Stimulated activated CD8-positive, alpha-beta memory T cell treated with anti-CD3 and anti-CD28 coated beads, Interleukin-15, amount 100 ng/mL, for 1 hour (primary cell): ENCODE measurements around the gene SIPA1L3.
A peak's percentile ranks its signal among the peaks of the same experiment; 100 is the strongest.
"Not testable (repeated sequence)": the region's sequence is repeated elsewhere in the genome, so short reads cannot be mapped to it uniquely, and the experiment has no call there.

Experiments used
- DNase-seq: peaks from one replicate; pipeline ENCODE4 v3.0.0-alpha.2; 2020; ENCODE audit warnings: low read depth

SIPA1L3 gene

GRCh38 chr19:38070573-38070972, 163.6 kb downstream of the SIPA1L3 start:
- no peak for DNase-seq

- DNase-seq = not testable (repeated sequence)
Measured at GRCh38 chr19:38071054-38071453, 164.0 kb downstream of the SIPA1L3 start.

- DNase-seq = no peak
Measured at GRCh38 chr19:38071647-38072046, 164.6 kb downstream of the SIPA1L3 start.

GRCh38 chr19:38072776-38073750, 166.1 kb downstream of the SIPA1L3 start:
- no peak for DNase-seq

- no peak for DNase-seq
Measured at GRCh38 chr19:38073841-38074685, 167.1 kb downstream of the SIPA1L3 start.

- no peak for DNase-seq
Measured at GRCh38 chr19:38076337-38076736, 169.3 kb downstream of the SIPA1L3 start.

GRCh38 chr19:38078302-38078930, 171.4 kb downstream of the SIPA1L3 start:
- DNase-seq = no peak

GRCh38 chr19:38079926-38080380, 172.9 kb downstream of the SIPA1L3 start:
- DNase-seq = no peak

GRCh38 chr19:38081547-38082255, 174.7 kb downstream of the SIPA1L3 start:
- DNase-seq = no peak

GRCh38 chr19:38082256-38083118, 175.5 kb downstream of the SIPA1L3 start:
- DNase-seq = no peak

GRCh38 chr19:38084196-38084595, 177.2 kb downstream of the SIPA1L3 start:
- DNase-seq = no peak

GRCh38 chr19:38089440-38089839, 182.4 kb downstream of the SIPA1L3 start:
- DNase-seq = no peak

GRCh38 chr19:38093154-38093553, 186.1 kb downstream of the SIPA1L3 start:
- DNase-seq = no peak

GRCh38 chr19:38093587-38093986, 186.6 kb downstream of the SIPA1L3 start:
- no peak for DNase-seq

GRCh38 chr19:38095411-38096308, 188.7 kb downstream of the SIPA1L3 start:
- peak; percentile 16 for DNase-seq

- DNase-seq = no peak
Measured at GRCh38 chr19:38099966-38100365, 193.0 kb downstream of the SIPA1L3 start.

GRCh38 chr19:38100589-38100988, 193.6 kb downstream of the SIPA1L3 start:
- DNase-seq = no peak

GRCh38 chr19:38101723-38102122, 194.7 kb downstream of the SIPA1L3 start:
- DNase-seq = no peak

- no peak for DNase-seq
Measured at GRCh38 chr19:38105574-38105973, 198.6 kb downstream of the SIPA1L3 start.

- no peak for DNase-seq
Measured at GRCh38 chr19:38107129-38107528, 200.1 kb downstream of the SIPA1L3 start.
